ENCODE results near the gene STAG1. TPM values are rescaled to one million over a fixed set of nuclear protein-coding genes. Genes with fewer than 3 reads are reported as not detected.

The STAG1 gene
- total RNA-seq, 2 donors from 2014 or later: 26.8 to 29.8 TPM

DNA sequence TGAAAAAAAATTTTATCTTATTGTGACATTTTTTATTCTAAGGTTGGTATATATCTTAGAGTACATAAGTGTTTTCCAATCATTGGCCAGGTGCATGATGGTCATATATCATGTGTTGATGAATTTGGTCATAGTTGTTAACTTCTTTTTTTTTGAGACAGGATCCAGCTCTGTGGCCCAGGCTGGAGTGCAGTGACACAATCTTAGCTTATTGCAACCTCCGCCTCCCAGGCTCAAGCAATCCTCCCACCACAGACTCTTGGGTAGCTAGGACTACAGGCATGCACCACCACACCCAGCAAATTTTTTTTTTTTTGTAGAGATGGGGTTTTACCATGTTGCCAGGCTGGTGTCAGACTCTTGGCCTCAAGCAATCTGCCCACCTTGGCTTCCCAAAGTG is 458.0 kb downstream of the STAG1 start:
- Histone ChIP-seq H3K27ac (ENCODE audit: low read depth, low read length) (no peak overlapping the region), H3K36me3 (ENCODE audit: control insufficient read depth, insufficient read depth, low read length) (peaks cover 50% of the 10 kb centered on the region), H3K27me3 (ENCODE audit: control insufficient read depth, insufficient read depth, low read length, poor library complexity, severe bottlenecking) (no peaks in the 10 kb centered on the region), H3K4me3 (ENCODE audit: low read length) (no peak overlapping the region), H3K4me1 (ENCODE audit: control insufficient read depth, insufficient read depth, low read length) (no peaks in the 10 kb centered on the region), H3K9ac (ENCODE audit: extremely low read depth, low read length, poor library complexity, severe bottlenecking) (no peak overlapping the region), H3K9me3 (ENCODE audit: control insufficient read depth, low read length) (peaks cover 5% of the 10 kb centered on the region)
- Mint-ChIP-seq H3K27me3 (ENCODE audit: insufficient read depth) (no peaks in the 10 kb centered on the region), H3K4me3 (no peak overlapping the region), H3K27ac (no peak overlapping the region), H3K36me3 (ENCODE audit: low read depth) (peaks cover 54% of the 10 kb centered on the region), H3K9me3 (no peaks in the 10 kb centered on the region), H3K4me1 (peaks cover 4% of the 10 kb centered on the region)
- TF ChIP-seq, protein P1, sequence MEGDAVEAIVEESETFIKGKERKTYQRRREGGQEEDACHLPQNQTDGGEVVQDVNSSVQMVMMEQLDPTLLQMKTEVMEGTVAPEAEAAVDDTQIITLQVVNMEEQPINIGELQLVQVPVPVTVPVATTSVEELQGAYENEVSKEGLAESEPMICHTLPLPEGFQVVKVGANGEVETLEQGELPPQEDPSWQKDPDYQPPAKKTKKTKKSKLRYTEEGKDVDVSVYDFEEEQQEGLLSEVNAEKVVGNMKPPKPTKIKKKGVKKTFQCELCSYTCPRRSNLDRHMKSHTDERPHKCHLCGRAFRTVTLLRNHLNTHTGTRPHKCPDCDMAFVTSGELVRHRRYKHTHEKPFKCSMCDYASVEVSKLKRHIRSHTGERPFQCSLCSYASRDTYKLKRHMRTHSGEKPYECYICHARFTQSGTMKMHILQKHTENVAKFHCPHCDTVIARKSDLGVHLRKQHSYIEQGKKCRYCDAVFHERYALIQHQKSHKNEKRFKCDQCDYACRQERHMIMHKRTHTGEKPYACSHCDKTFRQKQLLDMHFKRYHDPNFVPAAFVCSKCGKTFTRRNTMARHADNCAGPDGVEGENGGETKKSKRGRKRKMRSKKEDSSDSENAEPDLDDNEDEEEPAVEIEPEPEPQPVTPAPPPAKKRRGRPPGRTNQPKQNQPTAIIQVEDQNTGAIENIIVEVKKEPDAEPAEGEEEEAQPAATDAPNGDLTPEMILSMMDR (conservative IDR thresholded peaks at IDR 0.05): no peak
- WGBS, 2 experiments (ENCODE audit: insufficient coverage in 1 of 2, insufficient read length in 1 of 2): 89% methylated on average over 1 of the region's 1 CpG; no CpG with 5 or more reads in 1 of the 2 experiments
- no peak for DNase-seq

DNA sequence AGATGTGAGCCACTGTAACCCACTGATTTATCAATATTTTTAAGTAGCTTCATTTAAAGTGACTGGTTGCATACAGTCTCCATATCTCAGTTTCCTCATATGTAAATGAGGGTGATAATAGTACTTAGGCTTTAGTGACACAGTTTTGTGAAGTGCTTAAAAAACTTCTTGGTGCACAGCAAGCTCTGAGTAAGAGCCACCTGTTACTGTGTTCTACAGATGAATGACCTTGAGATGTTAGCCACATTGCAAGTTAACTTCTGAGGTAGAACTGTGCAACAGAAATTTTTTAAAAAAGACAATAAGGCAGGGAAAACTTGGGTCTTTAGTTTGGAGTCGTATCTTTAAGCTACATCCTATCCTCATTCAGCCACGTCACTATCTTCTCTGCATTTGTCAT is 458.9 kb downstream of the STAG1 start:
- H3K36me3 Mint-ChIP-seq (ENCODE audit: low read depth): peaks cover 47% of the 10 kb centered on the region

DNA sequence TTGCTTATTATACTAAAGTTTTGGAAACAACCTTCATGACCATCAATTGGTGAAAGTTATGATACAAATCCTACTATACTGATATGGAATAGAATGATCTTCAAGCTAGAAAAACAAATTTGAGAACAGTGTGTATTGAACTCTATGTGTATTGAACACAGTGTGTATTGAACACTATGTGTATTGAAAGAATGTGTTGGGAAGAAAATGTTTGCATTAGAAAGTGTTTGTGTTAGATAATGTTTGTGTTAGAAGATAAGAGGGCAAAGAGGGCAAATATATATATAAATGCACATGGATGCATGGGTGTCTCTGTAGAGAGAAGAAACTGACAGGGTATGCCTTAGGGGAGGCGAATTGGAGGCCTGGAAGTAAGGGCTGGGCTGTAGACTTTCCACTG is 459.7 kb downstream of the STAG1 start:
- Mint-ChIP-seq H3K27ac (no peak overlapping the region), H3K4me3 (no peak overlapping the region), H3K36me3 (ENCODE audit: low read depth) (peaks cover 48% of the 10 kb centered on the region), H3K9me3 (no peaks in the 10 kb centered on the region), H3K4me1 (peaks cover 4% of the 10 kb centered on the region), H3K27me3 (ENCODE audit: insufficient read depth) (no peaks in the 10 kb centered on the region)
- DNase-seq: no peak
- Histone ChIP-seq H3K27ac (ENCODE audit: low read depth, low read length) (no peak overlapping the region), H3K27me3 (ENCODE audit: control insufficient read depth, insufficient read depth, low read length, poor library complexity, severe bottlenecking) (no peaks in the 10 kb centered on the region), H3K4me3 (ENCODE audit: low read length) (no peak overlapping the region), H3K9me3 (ENCODE audit: control insufficient read depth, low read length) (peaks cover 5% of the 10 kb centered on the region), H3K4me1 (ENCODE audit: control insufficient read depth, insufficient read depth, low read length) (no peaks in the 10 kb centered on the region), H3K9ac (ENCODE audit: extremely low read depth, low read length, poor library complexity, severe bottlenecking) (no peak overlapping the region), H3K36me3 (ENCODE audit: control insufficient read depth, insufficient read depth, low read length) (peaks cover 47% of the 10 kb centered on the region)
- no CpG with 5 or more reads among the region's 1 CpG for WGBS, 2 experiments (ENCODE audit: insufficient coverage in 1 of 2, insufficient read length in 1 of 2)
- TF ChIP-seq, protein P1 (conservative IDR thresholded peaks at IDR 0.05): no peak

More for the DNA sequence above, 458.9 kb downstream of the STAG1 start:
- Mint-ChIP-seq H3K27ac (no peak overlapping the region), H3K4me1 (peaks cover 4% of the 10 kb centered on the region), H3K27me3 (ENCODE audit: insufficient read depth) (no peaks in the 10 kb centered on the region), H3K9me3 (no peaks in the 10 kb centered on the region), H3K4me3 (no peak overlapping the region)
- peaks cover 5% of the 10 kb centered on the region for H3K9me3 ChIP-seq (ENCODE audit: control insufficient read depth, low read length)
- H3K27ac ChIP-seq (ENCODE audit: low read depth, low read length): no peak overlapping the region
- no peak overlapping the region for H3K4me3 ChIP-seq (ENCODE audit: low read length)
- TF ChIP-seq, protein P1 (conservative IDR thresholded peaks at IDR 0.05): no peak
- DNase-seq: no peak
- no peak overlapping the region for H3K9ac ChIP-seq (ENCODE audit: extremely low read depth, low read length, poor library complexity, severe bottlenecking)
- H3K36me3 ChIP-seq (ENCODE audit: control insufficient read depth, insufficient read depth, low read length): peaks cover 44% of the 10 kb centered on the region
- H3K4me1 ChIP-seq (ENCODE audit: control insufficient read depth, insufficient read depth, low read length): no peaks in the 10 kb centered on the region
- whole genome bisulfite sequencing, 2 experiments (ENCODE audit: insufficient coverage in 1 of 2, insufficient read length in 1 of 2): 89 to 94% methylated on average over 2 of the region's 2 CpGs
- H3K27me3 ChIP-seq (ENCODE audit: control insufficient read depth, insufficient read depth, low read length, poor library complexity, severe bottlenecking): no peaks in the 10 kb centered on the region

Data from endodermal cell (in vitro differentiated cells).